ENCODE data around the gene CLIP1.
A peak's percentile ranks its signal among the peaks of the same experiment; 100 is the strongest.

Gene CLIP1

GRCh38 chr12:122345042-122345441 is 77.4 kb downstream of the CLIP1 start:
- Histone ChIP-seq H2AFZ (ENCODE audit: low read depth, low read length) (no peak overlapping the region), H3K79me2 (ENCODE audit: low read length) (no peaks in the 10 kb centered on the region), H3K9me3 (ENCODE audit: insufficient read depth, low read length) (no peaks in the 10 kb centered on the region), H3K4me1 (ENCODE audit: low read length) (no peaks in the 10 kb centered on the region), H3K9ac (ENCODE audit: low read length) (no peak overlapping the region), H3K4me2 (ENCODE audit: low read length) (no peak overlapping the region), H3K27ac (ENCODE audit: low read length) (no peak overlapping the region), H3K4me3 (ENCODE audit: low read length) (no peak overlapping the region), H3K36me3 (replicated peaks; ENCODE audit: low read depth, low read length) (no peaks in the 10 kb centered on the region), H4K20me1 (ENCODE audit: insufficient read depth, low read length) (no peaks in the 10 kb centered on the region), H3K27me3 (ENCODE audit: low read depth, low read length) (no peaks in the 10 kb centered on the region)
- TF ChIP-seq CTCF (IDR thresholded peaks at IDR 0.05; ENCODE audit: low read depth, low read length) (no peak), EZH2phosphoT487 (IDR thresholded peaks at IDR 0.05; ENCODE audit: low read depth) (no peak)

- Histone ChIP-seq H3K36me3 (replicated peaks; ENCODE audit: low read depth, low read length) (peaks cover 7% of the 10 kb centered on the region), H3K27ac (ENCODE audit: low read length) (no peak overlapping the region), H2AFZ (ENCODE audit: low read depth, low read length) (no peak overlapping the region), H3K4me2 (ENCODE audit: low read length) (no peak overlapping the region), H3K9ac (ENCODE audit: low read length) (no peak overlapping the region), H3K79me2 (ENCODE audit: low read length) (no peaks in the 10 kb centered on the region), H3K4me1 (ENCODE audit: low read length) (no peaks in the 10 kb centered on the region), H3K27me3 (ENCODE audit: low read depth, low read length) (no peaks in the 10 kb centered on the region), H3K9me3 (ENCODE audit: insufficient read depth, low read length) (no peaks in the 10 kb centered on the region), H3K4me3 (ENCODE audit: low read length) (no peak overlapping the region), H4K20me1 (ENCODE audit: insufficient read depth, low read length) (no peaks in the 10 kb centered on the region)
- TF ChIP-seq CTCF (IDR thresholded peaks at IDR 0.05; ENCODE audit: low read depth, low read length) (peak; percentile 80), EZH2phosphoT487 (IDR thresholded peaks at IDR 0.05; ENCODE audit: low read depth) (no peak)
These were observed 86.2 kb downstream of the CLIP1 start for GRCh38 chr12:122336015-122336946.

- no peaks in the 10 kb centered on the region for H3K79me2 ChIP-seq (ENCODE audit: low read length)
- H4K20me1 ChIP-seq (ENCODE audit: insufficient read depth, low read length): no peaks in the 10 kb centered on the region
- no peak overlapping the region for H3K4me3 ChIP-seq (ENCODE audit: low read length)
- no peak overlapping the region for H3K9ac ChIP-seq (ENCODE audit: low read length)
- H3K27me3 ChIP-seq (ENCODE audit: low read depth, low read length): no peaks in the 10 kb centered on the region
- no peaks in the 10 kb centered on the region for H3K4me1 ChIP-seq (ENCODE audit: low read length)
- no peaks in the 10 kb centered on the region for H3K9me3 ChIP-seq (ENCODE audit: insufficient read depth, low read length)
- H3K27ac ChIP-seq (ENCODE audit: low read length): no peak overlapping the region
- peaks cover 7% of the 10 kb centered on the region for H3K36me3 ChIP-seq (replicated peaks; ENCODE audit: low read depth, low read length)
- H3K4me2 ChIP-seq (ENCODE audit: low read length): no peak overlapping the region
- TF ChIP-seq CTCF (IDR thresholded peaks at IDR 0.05; ENCODE audit: low read depth, low read length) (no peak), EZH2phosphoT487 (IDR thresholded peaks at IDR 0.05; ENCODE audit: low read depth) (no peak)
- H2AFZ ChIP-seq (ENCODE audit: low read depth, low read length): no peak overlapping the region
These were observed 89.1 kb downstream of the CLIP1 start for GRCh38 chr12:122333142-122334087.
